NCI-H128 (cell line): ENCODE measurements around the gene HOXB7.

Source experiments
- DNase-seq: peaks from one replicate; lab custom pipeline; 2025; ENCODE audit not compliant: unreplicated experiment; lab: John Stamatoyannopoulos, UW

Gene HOXB7

DNA sequence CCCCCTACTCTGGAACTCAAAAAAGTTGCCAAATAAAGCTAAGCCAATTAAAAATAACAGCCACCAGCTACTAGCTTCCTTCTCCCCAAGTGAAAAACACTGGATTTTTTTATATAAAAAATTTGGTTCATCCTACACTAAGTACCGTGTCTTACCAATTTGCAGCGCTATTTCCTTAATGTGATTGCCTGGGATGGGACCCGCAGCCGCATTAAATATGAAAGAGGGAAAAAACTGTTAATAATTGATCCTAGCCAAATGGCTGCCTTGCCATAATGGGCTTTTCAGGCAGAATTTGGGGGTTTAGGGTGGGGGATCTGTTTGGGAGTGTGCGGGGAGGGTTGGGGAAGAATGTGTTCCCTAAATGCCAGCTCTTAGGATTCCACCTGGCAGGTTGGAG is 13.3 kb upstream of the HOXB7 start:
- DNase-seq: no peak

GRCh38 chr17:48623583-48623982 is 12.8 kb upstream of the HOXB7 start:
- no peak for DNase-seq

GRCh38 chr17:48622857-48623256 is 12.0 kb upstream of the HOXB7 start:
- no peak for DNase-seq

DNA sequence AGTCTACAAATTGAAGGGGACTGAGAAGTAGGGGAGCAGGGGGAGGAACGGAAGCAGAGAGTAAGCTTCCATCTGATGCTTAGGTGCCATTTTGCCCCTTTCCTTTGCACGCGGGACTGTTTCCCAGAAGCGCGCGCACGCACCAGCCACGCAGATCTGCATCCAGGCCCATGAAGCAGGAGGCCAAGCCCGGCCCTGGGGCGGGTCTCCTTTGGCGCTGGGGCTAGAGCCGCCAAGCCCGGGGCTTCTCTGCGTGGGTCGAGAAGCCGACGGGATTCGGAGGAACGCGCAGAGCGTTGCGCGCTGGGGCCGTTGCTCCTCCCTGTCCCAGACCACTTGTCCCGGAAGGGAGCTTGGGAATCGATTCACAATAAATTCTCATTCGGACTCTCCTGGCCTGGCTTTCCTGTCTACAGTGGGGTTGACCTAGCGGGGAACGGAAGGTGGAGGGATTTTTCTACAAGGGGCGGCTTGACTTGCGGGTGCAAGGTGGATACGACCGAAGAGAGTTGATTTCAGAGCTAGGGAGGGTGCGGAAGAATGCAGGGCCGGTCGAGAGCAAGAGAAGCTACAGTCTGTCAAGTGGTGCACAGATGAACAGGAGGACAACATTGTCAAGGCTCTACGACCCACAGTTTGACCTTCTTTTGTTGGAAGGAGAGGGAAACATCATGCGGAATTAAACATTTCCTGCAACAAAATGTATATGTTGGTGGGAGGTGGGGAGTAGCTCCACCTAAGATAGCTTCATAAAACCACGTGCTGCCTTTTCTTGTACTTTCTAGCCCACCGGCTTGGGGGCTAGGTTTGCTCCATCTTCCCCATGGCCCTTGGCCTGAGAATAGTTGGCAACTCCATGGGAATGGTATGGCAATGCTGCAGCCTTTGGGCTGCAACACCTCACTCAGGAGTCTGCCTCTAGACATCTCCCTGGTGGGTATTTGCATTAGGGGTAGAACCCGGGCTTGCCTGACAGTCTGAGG is 10.9 kb upstream of the HOXB7 start:
- DNase-seq: no peak

DNA sequence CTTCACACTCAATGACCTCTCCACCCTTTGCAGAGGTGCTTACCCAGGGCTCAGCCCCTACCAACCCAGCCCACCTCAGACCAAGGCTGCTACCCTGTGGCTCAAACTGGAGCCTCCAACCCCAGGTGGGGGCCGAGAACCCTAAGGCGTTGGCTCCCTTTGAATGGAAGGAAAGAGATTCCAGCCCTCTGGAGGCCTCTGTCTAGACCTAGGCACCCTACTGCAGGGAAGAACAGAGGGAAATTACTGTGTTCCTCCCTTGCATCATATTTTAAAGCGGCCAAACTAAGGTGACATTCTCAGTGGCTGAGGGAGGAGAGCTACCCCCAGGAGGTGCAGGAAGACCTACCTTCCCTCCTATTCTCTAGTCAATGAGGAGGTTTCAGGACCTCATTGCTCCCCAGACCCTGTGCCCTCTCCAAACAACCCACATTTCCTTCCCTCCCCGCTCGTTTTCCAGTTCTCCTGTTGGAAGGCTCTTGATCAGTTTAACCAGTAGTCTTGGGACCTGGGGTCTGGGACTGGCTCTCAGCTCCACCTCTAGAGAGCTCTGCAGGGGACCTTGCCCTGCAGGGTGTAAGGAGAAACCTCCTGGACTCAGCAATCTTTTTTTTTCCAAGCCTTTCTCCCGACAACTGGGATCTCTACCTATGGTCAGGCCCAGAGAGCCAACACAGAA is 9.8 kb upstream of the HOXB7 start:
- no peak for DNase-seq

- no peak for DNase-seq
These were observed 9.1 kb upstream of the HOXB7 start for GRCh38 chr17:48619826-48620449.

- peak; percentile 67 for DNase-seq
These were observed 7.6 kb upstream of the HOXB7 start for GRCh38 chr17:48618256-48618896.

GRCh38 chr17:48617471-48618255 is 6.8 kb upstream of the HOXB7 start:
- DNase-seq: no peak

DNA sequence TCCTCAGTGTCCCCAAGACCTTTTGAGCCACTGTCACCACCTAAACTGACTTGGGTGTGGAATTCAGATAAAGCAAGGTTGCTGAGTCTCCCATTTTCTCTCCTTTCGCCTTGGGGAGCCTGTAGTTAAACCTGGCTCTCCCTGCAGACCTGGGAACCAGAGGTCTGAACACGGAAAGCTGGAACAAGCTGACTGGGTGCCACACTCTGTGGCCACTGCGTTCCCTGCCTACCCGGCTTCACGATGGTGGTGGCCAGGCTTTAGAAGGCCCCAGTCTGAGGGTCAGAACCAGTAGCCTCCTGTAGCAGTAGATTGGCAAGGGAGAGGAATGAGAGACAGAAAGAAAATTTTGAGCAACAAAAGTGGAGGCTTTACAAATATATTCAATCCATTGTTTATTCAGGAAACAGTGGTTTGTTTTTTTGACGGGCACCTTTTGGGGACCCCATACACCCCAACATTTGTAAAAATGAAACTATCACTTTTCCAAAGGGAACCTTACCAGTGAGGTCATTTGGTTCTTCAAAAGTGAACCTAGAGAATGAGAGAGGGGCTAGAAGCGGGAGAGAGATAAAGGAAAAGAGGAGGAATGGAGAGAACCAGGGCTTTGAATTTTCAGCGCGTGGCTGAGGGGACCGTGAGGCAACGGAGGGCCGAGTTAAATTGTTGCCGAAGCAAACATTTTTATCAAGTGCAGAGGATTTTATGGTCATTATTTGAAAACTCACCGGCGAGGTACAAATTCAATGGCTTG is 6.1 kb upstream of the HOXB7 start:
- no peak for DNase-seq

GRCh38 chr17:48615963-48616716 is 5.3 kb upstream of the HOXB7 start:
- DNase-seq: no peak

DNA sequence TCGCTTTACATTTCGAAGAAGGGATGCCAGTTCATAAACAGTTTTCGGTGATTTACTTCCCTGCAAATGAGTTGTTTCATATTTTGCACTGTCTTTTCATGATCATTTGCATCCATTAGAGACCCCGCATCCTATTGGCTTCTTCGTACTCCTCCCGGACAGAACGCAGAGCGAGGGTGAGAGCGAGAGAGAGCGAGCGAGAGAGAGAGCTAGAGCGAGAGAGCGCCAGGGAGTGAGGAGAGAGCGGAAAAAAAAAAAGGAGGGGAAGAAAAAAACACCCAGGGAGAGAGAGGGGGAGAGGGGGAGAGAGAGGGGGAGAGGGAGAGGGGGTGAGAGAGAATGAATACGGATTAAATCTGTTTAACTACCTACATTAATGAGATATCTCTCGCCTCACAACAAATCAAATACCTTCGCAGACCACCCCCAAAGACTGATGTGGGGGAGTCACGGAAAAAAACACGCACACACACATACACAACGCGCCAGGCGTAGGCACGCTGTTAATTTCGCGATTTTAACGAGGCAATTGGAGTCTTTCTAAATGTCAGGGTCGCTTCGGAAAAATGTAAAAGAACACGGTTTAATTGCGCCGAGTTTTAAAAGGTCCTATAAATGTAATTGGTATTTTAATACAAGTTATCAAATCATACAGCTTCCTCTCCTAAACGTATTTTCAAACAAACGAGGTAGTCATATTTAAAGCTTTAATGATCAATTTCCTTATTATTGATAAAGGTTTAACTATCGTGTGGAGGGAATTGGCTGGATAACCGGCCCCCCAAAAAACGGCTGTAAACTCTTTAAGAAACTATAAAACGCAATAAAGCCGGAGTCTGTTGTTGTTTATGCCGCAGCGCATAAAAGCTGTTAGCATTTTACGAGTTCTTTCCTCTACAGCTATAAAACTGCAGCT is 4.5 kb upstream of the HOXB7 start, which contains the start of gene HOXB8:
Gene HOXB8, minus strand, starts transcription at position 246 of the 916 bp plus-strand sequence. CDS start 588 bp downstream, outside the sequence.
- no peak for DNase-seq

GRCh38 chr17:48613862-48614694 is 3.3 kb upstream of the HOXB7 start:
- DNase-seq: no peak

GRCh38 chr17:48612854-48613691 is 2.3 kb upstream of the HOXB7 start:
- DNase-seq: no peak

DNA sequence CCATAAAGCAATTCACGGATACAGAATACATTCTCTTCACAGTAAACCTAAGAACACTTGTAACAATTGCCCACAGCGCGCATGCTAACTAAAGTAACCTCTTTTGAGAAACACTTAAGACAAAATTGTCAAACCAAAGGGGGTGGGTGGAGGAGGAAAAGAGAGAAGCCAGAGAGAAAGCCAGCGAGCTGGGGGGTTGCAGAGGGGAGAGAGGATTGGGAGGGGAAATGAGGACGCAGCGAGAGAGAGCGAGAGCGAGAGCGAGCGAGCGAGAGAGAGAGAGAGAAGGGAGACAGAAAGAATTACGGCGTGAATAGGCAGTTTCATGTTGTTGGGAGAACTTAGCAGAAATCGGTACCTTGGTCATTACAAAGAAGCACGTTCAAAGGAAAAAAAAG is 1.6 kb upstream of the HOXB7 start:
- DNase-seq: no peak

- DNase-seq: peak; percentile 44
These were observed 1.1 kb upstream of the HOXB7 start for GRCh38 chr17:48611681-48612455.
